GM12891 (cell line): Measurements from ENCODE around the gene LACTBL1.

Experiments
- PAX5 ChIP-seq: IDR thresholded peaks from 2 replicates; pipeline ENCODE4 v1.6.1; 2011; ENCODE audit warnings: low read length, moderate library complexity, mild to moderate bottlenecking; ENCODE audit not compliant: insufficient read depth, severe bottlenecking
- POLR2A ChIP-seq: IDR thresholded peaks from 2 replicates; pipeline ENCODE4 v1.6.1; 2011; ENCODE audit warnings: low read depth, low read length, control low read depth
- POLR2AphosphoS5 ChIP-seq: IDR thresholded peaks from 2 replicates; pipeline ENCODE4 v1.6.1; 2011; ENCODE audit warnings: low read depth, low read length, control low read depth
- POU2F2 ChIP-seq: IDR thresholded peaks from 2 replicates; pipeline ENCODE4 v1.6.1; 2011; ENCODE audit warnings: low read depth, mild to moderate bottlenecking, control low read depth, low read length, moderate library complexity
- SPI1 ChIP-seq: IDR thresholded peaks from 2 replicates; pipeline ENCODE4 v1.6.1; 2011; ENCODE audit warnings: low read depth, low read length, control low read depth
- TAF1 ChIP-seq: IDR thresholded peaks from 2 replicates; pipeline ENCODE4 v1.6.1; 2011; ENCODE audit warnings: low read depth, low read length, control low read depth

DNA sequence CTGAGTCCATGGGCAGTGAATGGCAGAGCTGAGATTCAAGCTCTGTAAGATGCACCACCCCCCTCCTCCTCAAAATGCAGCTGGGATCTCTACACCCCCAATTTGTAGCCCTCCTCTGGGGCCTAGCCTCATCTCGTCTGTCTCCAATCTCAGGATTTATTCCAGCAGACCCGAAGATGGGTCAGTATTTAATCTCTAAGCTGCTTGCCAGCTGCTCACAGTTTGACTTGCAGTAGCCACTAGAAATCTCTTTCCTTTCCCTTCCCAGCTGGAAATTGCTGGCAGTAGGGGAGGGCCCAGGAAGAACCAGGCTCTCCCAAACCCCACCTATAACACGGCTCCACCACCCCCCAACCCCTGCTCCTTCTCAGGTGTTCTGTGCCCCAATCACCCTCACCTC, 1.5 kb downstream of the LACTBL1 start:
- no peak for TF ChIP-seq SPI1
- TF ChIP-seq POLR2A, result no peak
- no peak for TF ChIP-seq TAF1
- TF ChIP-seq POU2F2, result no peak
- no peak for TF ChIP-seq PAX5
- TF ChIP-seq POLR2AphosphoS5, result no peak
